Natural killer cell treated with Interleukin-12 subunit alpha and Interleukin-12 subunit beta and Interleukin-15 and Interleukin-18, amount 100 ng/mL, for 72 hours (primary cell): ENCODE results near the gene KLF6. TPM values are rescaled to one million over a fixed set of nuclear protein-coding genes. Genes with fewer than 3 reads are reported as not detected.

Experiments used
- ATAC-seq, 2 donors: fragments of 150-1000 bp; cut with Tn5 transposase in 1 of 2; sonication (Bioruptor Pico), chemical (Tn5 transposase) in 1 of 2; 2 replicates each; pipeline ENCODE4 v1.10.0; 2021
- DNase-seq: peaks from one replicate; pipeline ENCODE4 v3.0.0; 2022; ENCODE audit warnings: low spot score
- H3K27ac Mint-ChIP-seq, 2 donors: 1 replicate in 1 of 2; 2 replicates in 1 of 2; pipeline ENCODE4 v1.8.0; 2022; ENCODE audit warnings: mixed read lengths in 2 of 2, mild to moderate bottlenecking in 1 of 2, moderate library complexity in 1 of 2
- H3K27me3 Mint-ChIP-seq, 2 donors: 1 replicate in 1 of 2; 2 replicates in 1 of 2; pipeline ENCODE4 v1.8.0; 2022; ENCODE audit warnings: mixed read lengths in 2 of 2
- H3K36me3 Mint-ChIP-seq: one replicate; pipeline ENCODE4 v1.8.0; 2022; ENCODE audit warnings: mixed read lengths
- H3K4me1 Mint-ChIP-seq, 2 donors: 1 replicate in 1 of 2; 2 replicates in 1 of 2; pipeline ENCODE4 v1.8.0; 2022; ENCODE audit warnings: low read depth in 2 of 2, mixed read lengths in 2 of 2, mild to moderate bottlenecking in 1 of 2
- H3K4me3 Mint-ChIP-seq: one replicate; pipeline ENCODE4 v1.8.0; 2022; ENCODE audit warnings: mixed read lengths
- H3K9me3 Mint-ChIP-seq: 2 replicates; pipeline ENCODE4 v1.8.0; 2022; ENCODE audit warnings: mixed read lengths
- total RNA-seq, 2 donors: library from RNA; stranded (reverse); gene quantifications; one replicate each; pipeline ENCODE4 v1.2.3, GENCODE V29; 2022

The KLF6 gene
- 100 to 1,000 TPM; 225 to 236 TPM for total RNA-seq

GRCh38 chr10:3784510-3785250 is at the start of gene KLF6:
KLF6 (minus strand) TSS chr10:3785209; CDS start chr10:3785014, 195 bp downstream.
- H3K27ac Mint-ChIP-seq: peak within 1 kb of the TSS; percentile 99 to 100
- H3K9me3 Mint-ChIP-seq: no peaks in the 10 kb centered on the region
- peaks cover 56 to 57% of the 10 kb centered on the region in 2 donors for H3K4me1 Mint-ChIP-seq
- ATAC-seq (peak; percentile 1), DNase-seq (peak; percentile 72)
- no peaks in the 10 kb centered on the region for H3K27me3 Mint-ChIP-seq
- peaks cover 46% of the 10 kb centered on the region for H3K36me3 Mint-ChIP-seq
- peak within 1 kb of the TSS; percentile 99 for H3K4me3 Mint-ChIP-seq

- H3K4me3 Mint-ChIP-seq: no peak overlapping the region
- H3K9me3 Mint-ChIP-seq: no peaks in the 10 kb centered on the region
- peak overlapping the region in 1 of 2 donors; percentile 89 for H3K27ac Mint-ChIP-seq
- H3K36me3 Mint-ChIP-seq: no peaks in the 10 kb centered on the region
- no peaks in the 10 kb centered on the region for H3K27me3 Mint-ChIP-seq
- no peak for ATAC-seq
- DNase-seq: no peak
- H3K4me1 Mint-ChIP-seq: peaks cover 46 to 53% of the 10 kb centered on the region in 2 donors
These were observed 49.4 kb upstream of the KLF6 start for GRCh38 chr10:3834404-3834803.

GRCh38 chr10:3833046-3833445 is 48.0 kb upstream of the KLF6 start:
- Mint-ChIP-seq H3K27ac (peak overlapping the region; percentile 58 to 89), H3K27me3 (no peaks in the 10 kb centered on the region), H3K4me3 (peak overlapping the region; percentile 30), H3K36me3 (no peaks in the 10 kb centered on the region), H3K9me3 (no peaks in the 10 kb centered on the region), H3K4me1 (peaks cover 53 to 62% of the 10 kb centered on the region in 2 donors)
- no peak for ATAC-seq
- DNase-seq: no peak

GRCh38 chr10:3832022-3832786 is 47.2 kb upstream of the KLF6 start:
- ATAC-seq (no peak), DNase-seq (no peak)
- no peaks in the 10 kb centered on the region for H3K27me3 Mint-ChIP-seq
- H3K9me3 Mint-ChIP-seq: no peaks in the 10 kb centered on the region
- peaks cover 56 to 60% of the 10 kb centered on the region in 2 donors for H3K4me1 Mint-ChIP-seq
- peak overlapping the region; percentile 58 to 89 for H3K27ac Mint-ChIP-seq
- H3K36me3 Mint-ChIP-seq: no peaks in the 10 kb centered on the region
- peak overlapping the region; percentile 30 for H3K4me3 Mint-ChIP-seq

GRCh38 chr10:3831608-3832007 is 46.6 kb upstream of the KLF6 start:
- Mint-ChIP-seq H3K4me1 (peaks cover 54% of the 10 kb centered on the region in 2 donors), H3K27me3 (no peaks in the 10 kb centered on the region), H3K4me3 (no peak overlapping the region), H3K9me3 (no peaks in the 10 kb centered on the region), H3K27ac (peak overlapping the region in 1 of 2 donors; percentile 89), H3K36me3 (no peaks in the 10 kb centered on the region)
- DNase-seq (no peak), ATAC-seq (no peak)

GRCh38 chr10:3830946-3831345 is 45.9 kb upstream of the KLF6 start:
- peaks cover 47 to 48% of the 10 kb centered on the region in 2 donors for H3K4me1 Mint-ChIP-seq

GRCh38 chr10:3829156-3830050 is 44.4 kb upstream of the KLF6 start:
- Mint-ChIP-seq H3K36me3 (no peaks in the 10 kb centered on the region), H3K27me3 (no peaks in the 10 kb centered on the region), H3K9me3 (no peaks in the 10 kb centered on the region), H3K27ac (peak overlapping the region; percentile 93 to 94), H3K4me1 (peaks cover 39 to 41% of the 10 kb centered on the region in 2 donors), H3K4me3 (peak overlapping the region; percentile 90)
- DNase-seq (no peak), ATAC-seq (no peak)

More at GRCh38 chr10:3830946-3831345, 45.9 kb upstream of the KLF6 start:
- Mint-ChIP-seq H3K9me3 (no peaks in the 10 kb centered on the region), H3K27ac (peak overlapping the region; percentile 93 to 94), H3K36me3 (no peaks in the 10 kb centered on the region), H3K27me3 (no peaks in the 10 kb centered on the region), H3K4me3 (no peak overlapping the region)
- no peak for DNase-seq
- ATAC-seq: no peak

GRCh38 chr10:3828404-3829155 is 43.6 kb upstream of the KLF6 start:
- Mint-ChIP-seq H3K9me3 (no peaks in the 10 kb centered on the region), H3K4me3 (peak overlapping the region; percentile 90), H3K27me3 (no peaks in the 10 kb centered on the region), H3K27ac (peak overlapping the region; percentile 93 to 94), H3K36me3 (no peaks in the 10 kb centered on the region), H3K4me1 (peaks cover 34% of the 10 kb centered on the region in 2 donors)
- DNase-seq: no peak
- peak; percentile 56 to 64 for ATAC-seq

- no peaks in the 10 kb centered on the region for H3K36me3 Mint-ChIP-seq
- peak overlapping the region; percentile 93 to 94 for H3K27ac Mint-ChIP-seq
- no peak for DNase-seq
- H3K9me3 Mint-ChIP-seq: no peaks in the 10 kb centered on the region
- no peaks in the 10 kb centered on the region for H3K27me3 Mint-ChIP-seq
- peaks cover 32 to 33% of the 10 kb centered on the region in 2 donors for H3K4me1 Mint-ChIP-seq
- ATAC-seq: peak in 1 of 2 donors; percentile 7
- H3K4me3 Mint-ChIP-seq: peak overlapping the region; percentile 90
These were observed 42.9 kb upstream of the KLF6 start for GRCh38 chr10:3827768-3828403.

GRCh38 chr10:3827266-3827665 is 42.3 kb upstream of the KLF6 start:
- ATAC-seq (no peak), DNase-seq (no peak)
- Mint-ChIP-seq H3K9me3 (no peaks in the 10 kb centered on the region), H3K4me1 (peaks cover 26 to 27% of the 10 kb centered on the region in 2 donors), H3K36me3 (no peaks in the 10 kb centered on the region), H3K27ac (peak overlapping the region; percentile 93 to 94), H3K27me3 (no peaks in the 10 kb centered on the region), H3K4me3 (peak overlapping the region; percentile 90)

- H3K27ac Mint-ChIP-seq: peak overlapping the region in 1 of 2 donors; percentile 94
- ATAC-seq: no peak
These were observed 40.9 kb upstream of the KLF6 start for GRCh38 chr10:3825862-3826351.

GRCh38 chr10:3825244-3825643 is 40.2 kb upstream of the KLF6 start:
- peak overlapping the region in 1 of 2 donors; percentile 82 for H3K27ac Mint-ChIP-seq
- no peaks in the 10 kb centered on the region for H3K36me3 Mint-ChIP-seq
- H3K27me3 Mint-ChIP-seq: no peaks in the 10 kb centered on the region
- H3K4me1 Mint-ChIP-seq: peaks cover 31% of the 10 kb centered on the region in 2 donors
- ATAC-seq (no peak), DNase-seq (no peak)
- no peaks in the 10 kb centered on the region for H3K9me3 Mint-ChIP-seq
- no peak overlapping the region for H3K4me3 Mint-ChIP-seq

More at GRCh38 chr10:3825862-3826351, 40.9 kb upstream of the KLF6 start:
- H3K9me3 Mint-ChIP-seq: no peaks in the 10 kb centered on the region
- H3K4me3 Mint-ChIP-seq: no peak overlapping the region
- DNase-seq: no peak
- no peaks in the 10 kb centered on the region for H3K27me3 Mint-ChIP-seq
- no peaks in the 10 kb centered on the region for H3K36me3 Mint-ChIP-seq
- peaks cover 31% of the 10 kb centered on the region in 2 donors for H3K4me1 Mint-ChIP-seq
